CD14-positive monocyte (primary cell): ENCODE measurements around the gene GPR17. TPM values are rescaled to one million over a fixed set of nuclear protein-coding genes. Genes with fewer than 3 reads are reported as not detected.
A peak's percentile ranks its signal among the peaks of the same experiment; 100 is the strongest.

ENCODE experiments used
- DNase-seq, 3 donors: peaks; one replicate each; pipeline ENCODE4 v3.0.0-alpha.2; 2011 to 2022
- H2AFZ ChIP-seq: 2 replicates; pipeline ENCODE4 v1.6.0; 2012; ENCODE audit warnings: mild to moderate bottlenecking, low read depth, low read length, inconsistent platforms; ENCODE audit not compliant: insufficient read depth, poor library complexity, severe bottlenecking
- H3K27ac ChIP-seq, 2 donors: 1 replicate in 1 of 2; 2 replicates in 1 of 2; pipeline ENCODE4 v1.5.1; 2012 to 2013; ENCODE audit warnings: low read length in 2 of 2, control low read depth in 1 of 2, inconsistent platforms in 1 of 2, low read depth in 1 of 2, mild to moderate bottlenecking in 1 of 2
- H3K27me3 ChIP-seq, 2 donors: one replicate each; pipeline versions ENCODE4 v1.6.0 to v1.6.1; 2011 to 2013; ENCODE audit warnings: low read length in 2 of 2; ENCODE audit not compliant: control insufficient read depth in 2 of 2, insufficient read depth in 2 of 2
- H3K36me3 ChIP-seq, 2 donors: replicated peaks in 1 of 2; 1 replicate in 1 of 2; 2 replicates in 1 of 2; pipeline versions ENCODE4 v1.5.1 to v1.6.1; 2012 to 2013; ENCODE audit warnings: low read length in 2 of 2, control low read depth in 1 of 2, inconsistent platforms in 1 of 2, mild to moderate bottlenecking in 1 of 2; ENCODE audit not compliant: insufficient read depth in 2 of 2, control insufficient read depth in 1 of 2
- H3K4me1 ChIP-seq, 2 donors: 1 replicate in 1 of 2; 2 replicates in 1 of 2; pipeline versions ENCODE4 v1.5.1 to v1.6.1; 2012 to 2013; ENCODE audit warnings: low read length in 2 of 2, control low read depth in 1 of 2, inconsistent platforms in 1 of 2, mild to moderate bottlenecking in 1 of 2, moderate library complexity in 1 of 2; ENCODE audit not compliant: insufficient read depth in 2 of 2, control insufficient read depth in 1 of 2
- H3K4me2 ChIP-seq: replicated peaks from 2 replicates; pipeline ENCODE3; 2012; ENCODE audit warnings: low read length, moderate library complexity, mild to moderate bottlenecking; ENCODE audit not compliant: poor library complexity, severe bottlenecking; ENCODE audit errors: extremely low read depth
- H3K4me3 ChIP-seq, 3 experiments: fragments of 200-600 bp in 1 of 3; sonication (generic) in 1 of 3; replicated peaks in 1 of 3; 1 replicate in 2 of 3; 2 replicates in 1 of 3; pipeline ENCODE4 v1.5.1; 2011 to 2013; ENCODE audit warnings: low read length in 3 of 3, mild to moderate bottlenecking in 3 of 3, control low read depth in 2 of 3, low read depth in 2 of 3, inconsistent platforms in 1 of 3, moderate library complexity in 1 of 3
- H3K79me2 ChIP-seq: 2 replicates; pipeline ENCODE4 v1.6.0; 2012; ENCODE audit warnings: mild to moderate bottlenecking, control low read depth, inconsistent platforms, low read length, moderate library complexity; ENCODE audit not compliant: insufficient read depth
- H3K9ac ChIP-seq: 2 replicates; pipeline ENCODE4 v1.6.0; 2017; ENCODE audit warnings: low read length, mild to moderate bottlenecking; ENCODE audit not compliant: insufficient read depth, poor library complexity, severe bottlenecking
- H3K9me3 ChIP-seq, 2 donors: replicated peaks in 1 of 2; 1 replicate in 1 of 2; 2 replicates in 1 of 2; pipeline versions ENCODE4 v1.5.1 to v1.6.1; 2012 to 2013; ENCODE audit warnings: low read length in 2 of 2, control low read depth in 1 of 2; ENCODE audit not compliant: control insufficient read depth in 1 of 2, insufficient read depth in 1 of 2
- H4K20me1 ChIP-seq: 2 replicates; pipeline ENCODE4 v1.6.0; 2012; ENCODE audit warnings: mild to moderate bottlenecking, low read length, control low read depth, moderate library complexity; ENCODE audit not compliant: insufficient read depth
- H3K27ac Mint-ChIP-seq, 7 donors: one replicate each; pipeline ENCODE4 v1.8.0; 2020; ENCODE audit warnings: mild to moderate bottlenecking in 7 of 7, mixed read lengths in 7 of 7, moderate library complexity in 6 of 7, inconsistent platforms in 2 of 7
- H3K27me3 Mint-ChIP-seq, 3 donors: one replicate each; pipeline ENCODE4 v1.8.0; 2021 to 2022; ENCODE audit warnings: low read depth in 3 of 3, mild to moderate bottlenecking in 3 of 3, mixed read lengths in 3 of 3, moderate library complexity in 3 of 3, inconsistent platforms in 1 of 3
- H3K36me3 Mint-ChIP-seq, 2 donors: one replicate each; pipeline ENCODE4 v1.8.0; 2020; ENCODE audit warnings: mixed read lengths in 2 of 2, inconsistent platforms in 1 of 2, mild to moderate bottlenecking in 1 of 2
- H3K4me1 Mint-ChIP-seq: one replicate; pipeline ENCODE4 v1.8.0; 2020; ENCODE audit warnings: mild to moderate bottlenecking, mixed read lengths
- H3K4me3 Mint-ChIP-seq, 2 donors: one replicate each; pipeline ENCODE4 v1.8.0; 2020; ENCODE audit warnings: mild to moderate bottlenecking in 2 of 2, mixed read lengths in 2 of 2, moderate library complexity in 1 of 2
- H3K9me3 Mint-ChIP-seq, 7 donors: one replicate each; pipeline ENCODE4 v1.8.0; 2020 to 2022; ENCODE audit warnings: mixed read lengths in 7 of 7, mild to moderate bottlenecking in 6 of 7, moderate library complexity in 6 of 7, inconsistent platforms in 2 of 7
- CTCF ChIP-seq: fragments of 200-600 bp; IDR thresholded peaks from one replicate; pipeline ENCODE4 v1.8.0; 2022; ENCODE audit warnings: antibody characterized with exemption, mild to moderate bottlenecking
- WGBS: methylation state at CpG from one replicate; pipeline ENCODE4 v1.1.5; 2013; ENCODE audit warnings: missing lambda C conversion rate; ENCODE audit not compliant: insufficient coverage; 5-methylcytosine and 5-hydroxymethylcytosine counted together
- intact Hi-C, 2 donors: fragments of 100-400 bp; cut with micrococcal nuclease; formaldehyde crosslinking; loops; one replicate each; pipeline versions ENCODE4 v1.15.0 to v1.15.1; 2023
- polyA plus RNA-seq, 3 donors: library from polyadenylated mRNA; depleted of rRNA in 1 of 3; unstranded in 2 of 3; stranded (reverse) in 1 of 3; fragments of 300-500 nt in 2 of 3; fragments of >200 nt in 1 of 3; fragmentation: Illumina TruSeq in 2 of 3; gene quantifications; 1 replicate in 2 of 3; 2 replicates in 1 of 3; pipeline ENCODE4 v1.2.3, GENCODE V29; 2012 to 2021

Gene GPR17
- polyA plus RNA-seq, 3 donors, result 0.07 TPM; not detected in 2

- H3K36me3 ChIP-seq, result no peaks in the 10 kb centered on the region
- H3K4me2 ChIP-seq, result no peak overlapping the region
- Mint-ChIP-seq H3K4me1 (peaks cover 9% of the 10 kb centered on the region), H3K27me3 (peaks cover 0 to 5% (median 4%) of the 10 kb centered on the region in 3 donors), H3K36me3 (no peaks in the 10 kb centered on the region), H3K9me3 (peaks cover 0 to 2% (median 0%) of the 10 kb centered on the region in 7 donors), H3K27ac (peak overlapping the region in 1 of 7 donors; percentile 54), H3K4me3 (no peak overlapping the region)
- no peak overlapping the region for H3K4me3 ChIP-seq
- 96% methylated on average over 19 of the region's 24 CpGs for WGBS
- H4K20me1 ChIP-seq, result no peaks in the 10 kb centered on the region
- no peak for TF ChIP-seq CTCF
- intact Hi-C loops, result no loop called here
- no peaks in the 10 kb centered on the region for H3K79me2 ChIP-seq
- H3K27ac ChIP-seq, result no peak overlapping the region
- H3K9ac ChIP-seq, result no peak overlapping the region
- no peaks in the 10 kb centered on the region for H3K27me3 ChIP-seq
- no peak overlapping the region for H2AFZ ChIP-seq
- DNase-seq, result no peak
- H3K4me1 ChIP-seq, result peaks cover 5% of the 10 kb centered on the region in 2 donors
- H3K9me3 ChIP-seq, result no peaks in the 10 kb centered on the region
Observed at GRCh38 chr2:127654084-127654837, 8.3 kb downstream of the GPR17 start.

GRCh38 chr2:127654838-127655175 lies 8.9 kb downstream of the GPR17 start:
- no peak overlapping the region for H3K27ac ChIP-seq
- no peaks in the 10 kb centered on the region for H4K20me1 ChIP-seq
- Mint-ChIP-seq H3K27ac (no peak overlapping the region), H3K9me3 (peaks cover 0 to 2% (median under 1%) of the 10 kb centered on the region in 7 donors), H3K36me3 (no peaks in the 10 kb centered on the region), H3K4me1 (peaks cover 10% of the 10 kb centered on the region), H3K27me3 (peaks cover 0 to 5% (median 4%) of the 10 kb centered on the region in 3 donors), H3K4me3 (no peak overlapping the region)
- no peak overlapping the region for H3K9ac ChIP-seq
- no peak overlapping the region for H3K4me2 ChIP-seq
- H2AFZ ChIP-seq, result no peak overlapping the region
- peaks cover 0 to 1% of the 10 kb centered on the region in 2 donors for H3K9me3 ChIP-seq
- no peaks in the 10 kb centered on the region for H3K4me1 ChIP-seq
- no peak overlapping the region for H3K4me3 ChIP-seq
- 96% methylated on average over 7 of the region's 8 CpGs for WGBS
- no peaks in the 10 kb centered on the region for H3K36me3 ChIP-seq
- no peak for DNase-seq
- intact Hi-C loops, result no loop called here
- no peaks in the 10 kb centered on the region for H3K79me2 ChIP-seq
- TF ChIP-seq CTCF, result no peak
- H3K27me3 ChIP-seq, result no peaks in the 10 kb centered on the region
